Activated CD8-positive, alpha-beta memory T cell treated with anti-CD3 and anti-CD28 coated beads for 36 hours (primary cell): Measurements from ENCODE around the gene FOXL2NB. TPM values are rescaled to one million over a fixed set of nuclear protein-coding genes. Genes with fewer than 3 reads are reported as not detected.

ENCODE experiments used
- CTCF ChIA-PET: fragments of 350-600 bp; sonication (Branson Sonifier 250); formaldehyde crosslinking; loops from one replicate; lab custom pipeline; 2021; ENCODE audit warnings: antibody characterized with exemption; lab: Charles Lee
- POLR2A ChIA-PET: fragments of 350-600 bp; sonication (Branson Sonifier 250); formaldehyde crosslinking; loops from one replicate; lab custom pipeline; 2021; ENCODE audit warnings: antibody characterized with exemption; lab: Charles Lee
- total RNA-seq, 2 experiments: library from RNA; stranded (reverse); gene quantifications; one replicate each; pipeline ENCODE4 v1.2.3, GENCODE V29; 2021

FOXL2NB gene
- total RNA-seq, result not detected

- POLR2A ChIA-PET, result no interaction called here
- CTCF ChIA-PET, result interaction anchor here (0.9 to 1.1 kb wide), 2 partner anchors 11 to 31 kb away, joined by 3 to 4 read pairs; no protein-coding TSS in a partner anchor
Observed at GRCh38 chr3:138946663-138947494, at the start of gene FOXL2NB, which contains the start of gene FOXL2. FOXL2NB (plus strand) TSS chr3:138947217; CDS start chr3:138947365, 148 bp downstream. FOXL2 (minus strand) TSS chr3:138947137; CDS start chr3:138946722, 415 bp downstream.

- POLR2A ChIA-PET, result no interaction called here
- CTCF ChIA-PET, result interaction anchor here (1.1 kb wide), 1 partner anchor 17 kb away, joined by 3 read pairs; no protein-coding TSS in a partner anchor
Observed at GRCh38 chr3:138898301-138898700, 48.7 kb upstream of the FOXL2NB start.

DNA sequence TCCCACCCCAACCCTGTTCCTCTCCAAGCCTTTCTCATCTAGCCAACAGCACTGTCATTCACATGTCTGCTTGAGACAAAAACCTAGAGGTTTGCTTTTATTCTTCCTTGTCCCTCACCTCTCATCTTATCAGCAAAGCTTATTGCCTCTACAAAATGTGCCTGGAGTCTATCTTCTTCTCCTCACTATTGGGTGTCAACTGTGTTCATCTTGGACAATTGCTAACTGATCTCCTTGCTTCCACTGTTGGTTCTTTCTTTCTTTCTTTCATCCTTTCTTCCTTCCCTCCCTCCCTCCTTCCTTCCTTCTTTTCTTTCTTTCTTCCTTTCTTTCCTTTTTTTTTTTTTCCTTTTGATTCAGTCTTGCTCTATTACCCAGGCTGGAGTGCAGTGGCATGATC is 48.3 kb upstream of the FOXL2NB start:
- POLR2A ChIA-PET, result no interaction called here
- CTCF ChIA-PET, result interaction anchor here (1.0 to 1.1 kb wide), 2 partner anchors 16 to 33 kb away, joined by 3 to 5 read pairs; no protein-coding TSS in a partner anchor

GRCh38 chr3:138899351-138899991 is 47.5 kb upstream of the FOXL2NB start:
- POLR2A ChIA-PET, result no interaction called here
- CTCF ChIA-PET, result interaction anchor here (0.6 to 1.0 kb wide), 3 partner anchors 16 to 80 kb away, joined by 3 to 5 read pairs (median 3); no protein-coding TSS in a partner anchor

GRCh38 chr3:138901567-138901966 is 45.5 kb upstream of the FOXL2NB start:
- ChIA-PET CTCF (interaction anchor here (0.6 to 1.2 kb wide), 3 partner anchors 14 to 106 kb away, joined by 3 to 4 read pairs (median 3); no protein-coding TSS in a partner anchor), POLR2A (no interaction called here)

DNA sequence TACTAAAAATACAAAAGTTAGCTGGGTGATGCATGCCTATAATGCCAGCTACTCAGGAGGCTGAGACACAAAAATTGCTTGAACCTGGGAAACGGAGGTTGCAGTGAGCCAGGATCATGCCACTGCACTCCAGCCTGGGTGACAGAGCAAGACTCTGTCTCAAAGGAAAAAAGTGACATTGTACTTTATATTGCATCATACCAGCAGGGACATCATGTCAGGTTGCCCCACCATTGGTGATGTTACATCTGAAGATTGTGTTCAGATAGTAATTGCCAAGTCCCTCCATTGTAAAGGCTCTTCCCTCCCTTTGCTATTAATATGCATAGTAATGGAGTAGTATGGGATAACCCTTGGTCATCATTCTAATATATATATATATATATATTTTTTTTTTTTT is 44.8 kb upstream of the FOXL2NB start:
- CTCF ChIA-PET, result no interaction called here
- POLR2A ChIA-PET, result no interaction called here

DNA sequence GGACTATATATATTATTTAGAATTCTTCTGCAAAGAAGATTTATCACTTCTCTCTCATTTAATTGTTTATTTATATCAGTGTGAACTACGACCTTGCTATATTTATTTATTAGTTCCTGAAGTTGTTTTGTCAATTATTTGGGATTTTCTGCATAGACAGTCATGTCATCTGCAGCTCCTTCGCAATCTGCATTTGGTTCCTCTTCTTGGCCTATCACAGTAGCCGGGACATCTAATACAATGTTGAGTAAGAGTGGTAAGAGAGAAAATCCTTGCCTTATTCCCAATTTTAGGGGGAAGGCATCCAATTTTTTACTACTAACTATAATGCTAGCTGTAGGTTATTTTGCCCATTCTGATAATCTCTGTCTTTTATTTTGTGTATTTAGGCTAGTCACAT is 39.5 kb upstream of the FOXL2NB start:
- ChIA-PET POLR2A (no interaction called here), CTCF (interaction anchor here (1.0 to 1.4 kb wide), 3 partner anchors 9 to 209 kb away, joined by 3 to 5 read pairs (median 3); no protein-coding TSS in a partner anchor)

- CTCF ChIA-PET, result interaction anchor here (1.2 to 1.4 kb wide), 2 partner anchors 8 to 14 kb away, joined by 3 to 5 read pairs; no protein-coding TSS in a partner anchor
- POLR2A ChIA-PET, result interaction anchor here (0.7 kb wide), 1 partner anchor 201 kb away, joined by 6 read pairs; no protein-coding TSS in a partner anchor
Observed at GRCh38 chr3:138908846-138909245, 38.2 kb upstream of the FOXL2NB start.

DNA sequence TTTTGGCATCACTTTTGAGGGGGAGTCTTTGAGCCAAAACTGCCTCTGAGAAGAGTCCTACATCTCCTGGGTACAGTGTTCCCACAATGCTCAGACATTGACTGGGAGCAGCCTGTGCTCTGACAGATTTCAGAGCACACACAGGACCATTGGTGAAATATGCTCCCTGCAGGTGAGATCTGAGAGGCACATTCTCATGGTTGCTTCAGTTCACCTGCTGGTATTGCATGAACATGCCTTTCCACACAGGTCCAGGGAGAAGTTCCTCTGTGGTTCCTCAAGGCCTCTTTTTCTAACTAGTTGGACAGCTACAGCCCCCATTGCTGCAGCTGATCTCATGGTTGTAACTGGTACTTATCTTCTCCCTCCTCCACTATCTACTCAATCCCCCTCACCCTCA is 37.1 kb upstream of the FOXL2NB start:
- POLR2A ChIA-PET, result no interaction called here
- CTCF ChIA-PET, result no interaction called here

- ChIA-PET POLR2A (no interaction called here), CTCF (interaction anchor here (0.9 kb wide), 1 partner anchor 11 kb away, joined by 3 read pairs; no protein-coding TSS in a partner anchor)
Observed at GRCh38 chr3:138911621-138912020, 35.4 kb upstream of the FOXL2NB start.

- CTCF ChIA-PET, result interaction anchor here (0.6 to 0.9 kb wide), 3 partner anchors 11 to 318 kb away, joined by 3 to 4 read pairs (median 3); no protein-coding TSS in a partner anchor
Observed at GRCh38 chr3:138912237-138912636, 34.8 kb upstream of the FOXL2NB start.

DNA sequence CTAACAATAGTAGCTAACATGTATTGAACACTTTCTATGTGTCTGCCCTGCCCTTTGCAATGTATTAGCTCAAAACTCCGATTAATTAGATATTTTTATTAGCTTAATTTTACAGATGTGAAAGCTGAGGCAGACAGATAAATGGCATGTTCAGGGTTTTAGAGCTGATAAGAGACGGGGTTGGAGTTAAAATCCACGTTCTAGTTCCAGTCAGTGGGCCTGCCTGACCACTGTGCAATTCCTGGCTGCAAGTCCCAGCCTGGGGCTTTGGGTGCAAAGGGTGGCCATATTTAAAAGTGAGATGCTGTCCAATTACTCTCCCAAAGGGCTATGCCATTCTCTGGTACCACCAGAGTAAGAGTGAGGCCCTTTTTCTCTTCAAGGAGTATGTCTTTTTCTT is 33.3 kb upstream of the FOXL2NB start:
- POLR2A ChIA-PET, result no interaction called here
- CTCF ChIA-PET, result interaction anchor here (1.1 to 4.0 kb wide), 3 partner anchors 215 to 320 kb away, joined by 4 to 56 read pairs (median 40); partner anchors contain the start of gene CEP70

More at GRCh38 chr3:138912237-138912636, 34.8 kb upstream of the FOXL2NB start:
- POLR2A ChIA-PET, result no interaction called here

DNA sequence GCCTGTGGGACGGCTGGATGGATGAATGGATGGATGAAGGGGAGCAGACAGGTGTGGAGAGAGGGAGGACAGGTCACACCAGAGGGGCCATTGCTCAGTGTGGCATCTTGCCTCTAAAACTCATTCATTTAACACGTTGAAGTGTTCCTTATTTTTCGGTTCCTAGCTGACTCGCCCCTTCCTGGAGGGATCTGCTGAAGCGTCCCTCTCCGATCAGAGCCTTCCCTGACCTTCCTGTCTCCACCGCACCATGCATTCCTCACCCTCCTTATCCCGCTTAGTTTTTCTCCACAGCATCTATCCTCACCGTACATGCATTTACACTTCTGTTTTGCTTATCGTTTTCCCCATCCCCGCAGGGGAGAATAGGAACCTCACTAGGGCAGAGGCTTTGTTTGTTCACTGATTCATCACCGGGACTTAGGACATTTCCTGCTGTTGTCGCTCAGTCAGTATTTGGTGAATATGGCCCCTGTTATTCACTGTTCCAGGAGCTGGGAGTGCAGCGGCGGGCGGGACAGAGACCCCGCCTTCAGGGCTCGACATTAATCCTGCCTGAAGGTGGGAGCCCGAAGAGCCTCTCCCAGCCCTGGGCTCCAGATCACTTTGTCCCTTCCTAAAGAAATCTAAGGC is 32.0 kb upstream of the FOXL2NB start:
- CTCF ChIA-PET, result interaction anchor here (0.6 to 4.0 kb wide), 37 partner anchors 10 to 846 kb away, joined by 3 to 56 read pairs (median 4); partner anchors contain the start of genes CEP70, ESYT3 and FAIM
- POLR2A ChIA-PET, result interaction anchor here (0.9 to 1.4 kb wide), 2 partner anchors 228 to 321 kb away, joined by 3 to 16 read pairs; partner anchors contain the start of gene CEP70

- CTCF ChIA-PET, result interaction anchor here (0.6 to 4.0 kb wide), 50 partner anchors 8 to 847 kb away, joined by 3 to 56 read pairs (median 3); partner anchors contain the start of genes CEP70, ESYT3, FAIM and FOXL2
- POLR2A ChIA-PET, result interaction anchor here (0.6 to 1.4 kb wide), 3 partner anchors 20 to 321 kb away, joined by 3 to 16 read pairs (median 4); partner anchors contain the start of gene CEP70
Observed at GRCh38 chr3:138915503-138916498, 31.2 kb upstream of the FOXL2NB start.

- ChIA-PET CTCF (interaction anchor here (0.7 to 4.0 kb wide), 13 partner anchors 9 to 437 kb away, joined by 3 to 56 read pairs (median 9); partner anchors contain the start of gene CEP70), POLR2A (no interaction called here)
Observed at GRCh38 chr3:138916824-138917223, 30.2 kb upstream of the FOXL2NB start.

DNA sequence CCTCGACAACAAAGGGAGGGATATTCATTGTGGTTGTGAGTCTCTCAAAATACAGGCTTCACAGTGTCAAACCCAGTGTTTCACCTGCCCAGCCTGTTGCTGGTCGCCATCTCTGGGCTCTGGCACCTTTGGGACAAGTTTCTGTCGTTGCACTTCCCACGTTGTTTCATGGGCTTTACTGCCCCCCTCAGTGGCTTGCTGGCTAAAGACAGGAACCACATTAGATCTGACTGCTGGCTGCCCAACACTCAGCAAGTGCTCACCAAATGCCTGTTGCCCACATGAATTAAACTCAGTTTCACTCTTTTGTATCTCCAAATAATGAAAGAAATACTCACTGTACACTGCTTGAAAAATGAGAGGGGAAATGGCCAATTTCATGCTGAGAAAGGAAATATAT is 27.7 kb upstream of the FOXL2NB start:
- CTCF ChIA-PET, result interaction anchor here (0.6 to 1.3 kb wide), 3 partner anchors 10 to 497 kb away, joined by 3 read pairs; no protein-coding TSS in a partner anchor
- POLR2A ChIA-PET, result no interaction called here
